MG63 (cell line): ENCODE data around the gene FBXL15. TPM values are rescaled to one million over a fixed set of nuclear protein-coding genes. Genes with fewer than 3 reads are reported as not detected.

Experiments used
- DNase-seq: peaks from one replicate; pipeline ENCODE4 v3.0.0-alpha.2; 2020
- H3K27me3 ChIP-seq: fragments of 250-450 bp; sonication (Bioruptor Pico); 2 replicates; pipeline ENCODE4 v1.5.1; 2020; ENCODE audit warnings: mild to moderate bottlenecking, moderate library complexity
- H3K36me3 ChIP-seq: fragments of 250-450 bp; sonication (Bioruptor Pico); 2 replicates; pipeline ENCODE4 v1.5.1; 2020; ENCODE audit warnings: mild to moderate bottlenecking, moderate library complexity
- H3K4me3 ChIP-seq: fragments of 250-450 bp; sonication (Bioruptor Pico); 2 replicates; pipeline ENCODE4 v1.5.1; 2020; ENCODE audit warnings: mild to moderate bottlenecking, moderate library complexity
- H3K9me3 ChIP-seq: fragments of 250-450 bp; sonication (Bioruptor Pico); 2 replicates; pipeline ENCODE4 v1.5.1; 2020; ENCODE audit warnings: mild to moderate bottlenecking, moderate library complexity
- total RNA-seq: library from RNA; depleted of rRNA; stranded (reverse); fragments of >200 nt; shearing (Covaris generic); gene quantifications from 2 replicates; pipeline ENCODE4 v1.2.3, GENCODE V29; 2014; ENCODE audit warnings: low replicate concordance

FBXL15 gene
- total RNA-seq, 1 experiment from 2014 or later = 10.7 TPM

DNA sequence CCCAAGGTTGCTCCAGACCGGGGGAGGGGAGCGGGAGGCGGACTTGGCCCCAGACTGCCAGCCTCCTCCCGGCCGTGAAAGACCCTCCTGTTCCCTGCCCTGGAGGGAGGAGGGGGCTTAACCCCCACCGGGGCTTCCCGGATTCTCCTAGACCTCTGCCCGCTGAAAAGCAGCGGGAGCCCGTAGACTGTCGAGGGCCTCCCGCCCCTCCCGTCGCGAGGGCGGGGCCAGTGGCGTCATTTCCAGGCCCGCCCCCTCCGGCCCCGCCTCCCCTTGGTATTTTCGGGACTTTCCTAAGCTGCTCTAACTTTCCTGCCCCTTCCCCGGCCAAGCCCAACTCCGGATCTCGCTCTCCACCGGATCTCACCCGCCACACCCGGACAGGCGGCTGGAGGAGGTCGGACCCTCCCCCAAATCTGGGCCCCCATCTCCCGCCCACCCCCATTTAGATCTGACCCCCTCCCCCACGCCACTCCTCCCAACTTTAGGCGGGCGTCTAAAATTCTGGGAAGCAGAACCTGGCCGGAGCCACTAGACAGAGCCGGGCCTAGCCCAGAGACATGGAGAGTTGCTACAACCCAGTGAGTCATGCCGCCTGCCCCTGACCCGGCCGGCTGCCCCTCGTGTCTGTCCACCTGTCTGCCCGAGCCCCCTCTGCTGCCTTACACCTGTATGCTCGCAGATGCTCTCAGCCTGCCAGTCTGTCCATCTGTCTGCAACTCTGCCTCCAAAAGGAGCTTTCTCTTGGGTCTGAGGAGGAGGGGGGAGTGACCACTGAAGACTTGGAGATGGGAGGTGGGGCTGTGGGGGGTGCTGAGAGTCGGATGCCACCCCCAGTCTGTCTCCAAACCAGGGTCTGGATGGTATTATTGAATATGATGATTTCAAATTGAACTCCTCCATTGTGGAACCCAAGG lies 25.0 kb upstream of the FBXL15 start, which contains the start of gene NFKB2:
Gene NFKB2 (plus strand): TSS at position 306 of the 917 bp plus-strand sequence. CDS start 255 bp downstream, at position 561.
- DNase-seq = peak; percentile 86
- Histone ChIP-seq H3K9me3 (no peaks in the 10 kb centered on the region), H3K4me3 (peak within 1 kb of the TSS; percentile 66), H3K27me3 (no peaks in the 10 kb centered on the region), H3K36me3 (peaks cover 25% of the 10 kb centered on the region)

DNA sequence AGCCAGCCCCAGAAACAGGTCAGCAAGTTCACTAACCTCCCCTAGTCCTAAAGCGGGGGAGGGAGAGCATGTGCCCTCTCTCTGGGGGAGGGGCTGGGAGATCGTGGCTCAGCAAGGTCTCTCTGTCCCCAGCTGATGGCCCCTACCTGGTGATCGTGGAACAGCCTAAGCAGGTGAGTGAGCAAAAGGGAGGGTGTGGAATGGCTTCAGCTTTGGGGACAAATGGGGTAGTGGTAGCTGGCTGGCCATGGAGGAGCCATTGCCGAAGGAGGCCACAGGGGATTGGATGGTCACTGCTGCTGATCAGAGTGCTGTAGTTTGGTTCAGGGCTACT lies 24.4 kb upstream of the FBXL15 start:
- H3K27me3 ChIP-seq = no peaks in the 10 kb centered on the region
- DNase-seq = no peak
- H3K9me3 ChIP-seq = no peaks in the 10 kb centered on the region
- H3K36me3 ChIP-seq = peaks cover 25% of the 10 kb centered on the region
- H3K4me3 ChIP-seq = peak overlapping the region; percentile 66

DNA sequence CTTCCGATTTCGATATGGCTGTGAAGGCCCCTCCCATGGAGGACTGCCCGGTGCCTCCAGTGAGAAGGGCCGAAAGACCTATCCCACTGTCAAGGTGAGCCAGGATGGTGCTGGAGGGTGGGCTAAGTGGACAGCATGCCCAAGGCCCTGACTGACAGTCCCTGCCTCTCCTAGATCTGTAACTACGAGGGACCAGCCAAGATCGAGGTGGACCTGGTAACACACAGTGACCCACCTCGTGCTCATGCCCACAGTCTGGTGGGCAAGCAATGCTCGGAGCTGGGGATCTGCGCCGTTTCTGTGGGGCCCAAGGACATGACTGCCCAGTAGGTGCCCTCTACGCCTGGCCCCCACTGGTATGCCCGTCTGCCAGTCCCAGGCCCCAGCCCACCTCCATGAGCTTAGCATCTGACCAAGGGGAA lies 23.9 kb upstream of the FBXL15 start:
- H3K36me3 ChIP-seq = peaks cover 25% of the 10 kb centered on the region
- H3K4me3 ChIP-seq = peak overlapping the region; percentile 66
- no peaks in the 10 kb centered on the region for H3K9me3 ChIP-seq
- no peak for DNase-seq
- no peaks in the 10 kb centered on the region for H3K27me3 ChIP-seq

DNA sequence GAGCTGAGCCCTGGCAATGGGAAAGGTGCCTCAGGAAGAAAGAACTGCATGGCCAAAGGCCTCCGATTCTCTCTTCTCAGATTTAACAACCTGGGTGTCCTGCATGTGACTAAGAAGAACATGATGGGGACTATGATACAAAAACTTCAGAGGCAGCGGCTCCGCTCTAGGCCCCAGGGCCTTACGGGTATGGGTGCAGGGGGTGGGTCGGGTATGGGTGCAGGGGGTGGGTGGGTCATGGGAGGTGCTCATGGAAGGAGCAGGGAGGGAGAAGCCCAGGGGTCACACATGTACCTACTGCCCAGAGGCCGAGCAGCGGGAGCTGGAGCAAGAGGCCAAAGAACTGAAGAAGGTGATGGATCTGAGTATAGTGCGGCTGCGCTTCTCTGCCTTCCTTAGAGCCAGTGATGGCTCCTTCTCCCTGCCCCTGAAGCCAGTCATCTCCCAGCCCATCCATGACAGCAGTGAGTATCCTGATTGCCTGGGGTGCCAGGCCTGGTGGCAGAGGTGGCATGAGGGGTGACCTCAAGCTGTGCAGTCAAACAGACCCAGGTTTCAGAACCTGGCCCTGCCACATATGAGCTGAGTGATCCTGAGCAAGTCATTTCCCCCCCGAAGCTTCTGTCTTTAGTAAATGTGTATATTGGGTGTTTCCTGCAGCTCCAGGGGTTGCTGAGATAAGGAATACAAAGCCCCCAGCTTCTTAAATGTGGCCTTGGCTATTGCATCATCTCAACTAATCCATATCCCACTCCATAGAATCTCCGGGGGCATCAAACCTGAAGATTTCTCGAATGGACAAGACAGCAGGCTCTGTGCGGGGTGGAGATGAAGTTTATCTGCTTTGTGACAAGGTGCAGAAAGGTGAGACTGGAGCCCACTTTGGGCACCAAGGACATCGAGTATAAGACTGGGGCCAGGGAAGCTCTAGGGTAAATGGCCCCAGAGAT lies 23.1 kb upstream of the FBXL15 start:
- Histone ChIP-seq H3K9me3 (no peaks in the 10 kb centered on the region), H3K27me3 (no peaks in the 10 kb centered on the region), H3K36me3 (peaks cover 25% of the 10 kb centered on the region), H3K4me3 (no peak overlapping the region)
- no peak for DNase-seq

DNA sequence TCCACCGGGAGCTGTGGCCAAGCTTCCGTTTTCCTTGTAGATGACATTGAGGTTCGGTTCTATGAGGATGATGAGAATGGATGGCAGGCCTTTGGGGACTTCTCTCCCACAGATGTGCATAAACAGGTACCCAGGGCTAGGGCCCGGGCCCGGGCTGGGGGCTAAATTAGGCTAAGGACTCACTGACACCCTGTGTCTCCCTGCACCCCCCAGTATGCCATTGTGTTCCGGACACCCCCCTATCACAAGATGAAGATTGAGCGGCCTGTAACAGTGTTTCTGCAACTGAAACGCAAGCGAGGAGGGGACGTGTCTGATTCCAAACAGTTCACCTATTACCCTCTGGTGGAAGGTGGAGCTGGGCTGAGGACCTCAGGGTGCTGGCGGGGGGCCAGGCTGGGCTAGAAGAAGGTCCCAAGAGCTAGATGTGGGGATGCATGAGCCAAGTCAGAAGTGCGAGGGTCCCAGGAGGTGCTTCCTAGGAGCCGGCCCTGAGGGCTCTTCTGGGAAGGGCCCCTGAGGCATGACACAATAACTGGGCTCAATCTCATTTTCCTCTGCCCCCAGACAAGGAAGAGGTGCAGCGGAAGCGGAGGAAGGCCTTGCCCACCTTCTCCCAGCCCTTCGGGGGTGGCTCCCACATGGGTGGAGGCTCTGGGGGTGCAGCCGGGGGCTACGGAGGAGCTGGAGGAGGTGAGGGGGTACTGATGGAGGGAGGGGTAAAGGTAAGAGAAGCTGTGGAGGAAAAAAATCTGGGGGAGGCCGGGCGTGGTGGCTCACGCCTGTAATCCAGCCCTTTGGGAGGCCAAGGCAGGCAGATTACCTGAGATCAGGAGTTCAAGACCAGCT lies 22.2 kb upstream of the FBXL15 start:
- Histone ChIP-seq H3K4me3 (no peak overlapping the region), H3K9me3 (no peaks in the 10 kb centered on the region), H3K27me3 (no peaks in the 10 kb centered on the region), H3K36me3 (peaks cover 25% of the 10 kb centered on the region)
- DNase-seq = no peak

DNA sequence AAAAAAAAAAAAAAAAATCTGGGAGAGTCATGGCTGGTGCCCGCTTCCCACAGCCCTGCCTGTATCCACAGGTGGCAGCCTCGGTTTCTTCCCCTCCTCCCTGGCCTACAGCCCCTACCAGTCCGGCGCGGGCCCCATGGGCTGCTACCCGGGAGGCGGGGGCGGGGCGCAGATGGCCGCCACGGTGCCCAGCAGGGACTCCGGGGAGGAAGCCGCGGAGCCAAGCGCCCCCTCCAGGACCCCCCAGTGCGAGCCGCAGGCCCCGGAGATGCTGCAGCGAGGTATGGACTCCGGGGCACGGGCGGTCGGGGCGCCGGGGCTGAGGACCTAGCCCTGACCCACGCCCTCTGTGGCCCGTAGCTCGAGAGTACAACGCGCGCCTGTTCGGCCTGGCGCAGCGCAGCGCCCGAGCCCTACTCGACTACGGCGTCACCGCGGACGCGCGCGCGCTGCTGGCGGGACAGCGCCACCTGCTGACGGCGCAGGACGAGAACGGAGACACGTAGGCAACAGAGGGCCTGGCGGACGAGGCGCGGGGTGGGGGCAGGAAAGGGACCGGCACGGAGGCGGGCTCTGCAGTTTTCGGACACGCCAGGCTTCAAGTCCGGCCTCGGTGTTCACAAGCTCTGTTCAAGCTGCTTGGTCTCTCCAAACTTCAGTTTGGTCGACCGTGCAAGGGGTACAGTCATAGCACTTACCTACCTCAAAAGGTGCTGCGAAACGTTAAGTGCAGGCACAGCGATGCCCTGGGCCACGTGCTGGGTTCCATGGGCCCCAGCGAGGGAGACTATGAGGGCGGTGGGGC lies 21.2 kb upstream of the FBXL15 start:
- DNase-seq = peak; percentile 88
- H3K9me3 ChIP-seq = no peaks in the 10 kb centered on the region
- peak overlapping the region; percentile 55 for H3K4me3 ChIP-seq
- peaks cover 25% of the 10 kb centered on the region for H3K36me3 ChIP-seq
- H3K27me3 ChIP-seq = no peaks in the 10 kb centered on the region

DNA sequence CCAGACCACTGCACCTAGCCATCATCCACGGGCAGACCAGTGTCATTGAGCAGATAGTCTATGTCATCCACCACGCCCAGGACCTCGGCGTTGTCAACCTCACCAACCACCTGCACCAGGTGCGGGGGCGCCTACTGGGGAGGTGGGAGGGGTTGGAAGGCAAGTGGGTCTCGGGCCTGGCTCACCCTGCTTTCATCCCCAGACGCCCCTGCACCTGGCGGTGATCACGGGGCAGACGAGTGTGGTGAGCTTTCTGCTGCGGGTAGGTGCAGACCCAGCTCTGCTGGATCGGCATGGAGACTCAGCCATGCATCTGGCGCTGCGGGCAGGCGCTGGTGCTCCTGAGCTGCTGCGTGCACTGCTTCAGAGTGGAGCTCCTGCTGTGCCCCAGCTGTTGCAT lies 20.6 kb upstream of the FBXL15 start:
- H3K27me3 ChIP-seq = no peaks in the 10 kb centered on the region
- peaks cover 25% of the 10 kb centered on the region for H3K36me3 ChIP-seq
- DNase-seq = no peak
- H3K9me3 ChIP-seq = no peaks in the 10 kb centered on the region
- H3K4me3 ChIP-seq = no peak overlapping the region

DNA sequence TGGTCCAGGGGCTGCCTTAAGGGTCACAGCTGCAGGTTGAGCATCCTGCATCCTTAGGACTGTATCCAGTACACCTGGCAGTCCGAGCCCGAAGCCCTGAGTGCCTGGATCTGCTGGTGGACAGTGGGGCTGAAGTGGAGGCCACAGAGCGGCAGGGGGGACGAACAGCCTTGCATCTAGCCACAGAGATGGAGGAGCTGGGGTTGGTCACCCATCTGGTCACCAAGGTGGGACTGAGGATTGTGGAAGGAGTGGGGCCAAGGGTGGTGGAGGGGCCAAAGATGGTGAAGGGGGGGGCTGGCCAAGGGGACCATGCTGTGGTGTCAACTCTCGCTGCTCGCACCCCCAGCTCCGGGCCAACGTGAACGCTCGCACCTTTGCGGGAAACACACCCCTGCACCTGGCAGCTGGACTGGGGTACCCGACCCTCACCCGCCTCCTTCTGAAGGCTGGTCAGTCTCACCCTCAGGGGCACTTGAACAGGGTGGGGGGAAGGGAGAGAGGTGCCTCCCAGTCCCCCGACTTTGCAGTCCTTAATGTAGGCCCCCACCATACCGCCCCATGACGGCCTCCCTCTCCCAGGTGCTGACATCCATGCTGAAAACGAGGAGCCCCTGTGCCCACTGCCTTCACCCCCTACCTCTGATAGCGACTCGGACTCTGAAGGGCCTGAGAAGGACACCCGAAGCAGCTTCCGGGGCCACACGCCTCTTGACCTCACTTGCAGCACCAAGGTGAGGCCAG lies 19.9 kb upstream of the FBXL15 start:
- DNase-seq = no peak
- Histone ChIP-seq H3K4me3 (no peak overlapping the region), H3K36me3 (peaks cover 25% of the 10 kb centered on the region), H3K9me3 (no peaks in the 10 kb centered on the region), H3K27me3 (no peaks in the 10 kb centered on the region)

DNA sequence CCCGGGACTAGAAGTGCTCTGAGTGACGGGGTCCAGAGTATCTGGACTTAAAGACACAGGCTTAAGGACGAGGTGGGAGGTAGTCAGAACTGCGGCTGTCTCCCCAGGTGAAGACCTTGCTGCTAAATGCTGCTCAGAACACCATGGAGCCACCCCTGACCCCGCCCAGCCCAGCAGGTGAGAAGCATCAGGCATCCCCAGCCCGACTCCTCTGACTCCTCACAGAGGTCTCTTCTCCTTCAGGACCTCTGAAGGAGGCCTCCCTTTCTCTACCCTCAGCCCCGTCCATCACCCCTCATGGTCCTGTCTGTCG lies 19.3 kb upstream of the FBXL15 start:
- Histone ChIP-seq H3K9me3 (no peaks in the 10 kb centered on the region), H3K36me3 (peaks cover 25% of the 10 kb centered on the region), H3K27me3 (no peaks in the 10 kb centered on the region), H3K4me3 (no peak overlapping the region)
- DNase-seq = no peak

DNA sequence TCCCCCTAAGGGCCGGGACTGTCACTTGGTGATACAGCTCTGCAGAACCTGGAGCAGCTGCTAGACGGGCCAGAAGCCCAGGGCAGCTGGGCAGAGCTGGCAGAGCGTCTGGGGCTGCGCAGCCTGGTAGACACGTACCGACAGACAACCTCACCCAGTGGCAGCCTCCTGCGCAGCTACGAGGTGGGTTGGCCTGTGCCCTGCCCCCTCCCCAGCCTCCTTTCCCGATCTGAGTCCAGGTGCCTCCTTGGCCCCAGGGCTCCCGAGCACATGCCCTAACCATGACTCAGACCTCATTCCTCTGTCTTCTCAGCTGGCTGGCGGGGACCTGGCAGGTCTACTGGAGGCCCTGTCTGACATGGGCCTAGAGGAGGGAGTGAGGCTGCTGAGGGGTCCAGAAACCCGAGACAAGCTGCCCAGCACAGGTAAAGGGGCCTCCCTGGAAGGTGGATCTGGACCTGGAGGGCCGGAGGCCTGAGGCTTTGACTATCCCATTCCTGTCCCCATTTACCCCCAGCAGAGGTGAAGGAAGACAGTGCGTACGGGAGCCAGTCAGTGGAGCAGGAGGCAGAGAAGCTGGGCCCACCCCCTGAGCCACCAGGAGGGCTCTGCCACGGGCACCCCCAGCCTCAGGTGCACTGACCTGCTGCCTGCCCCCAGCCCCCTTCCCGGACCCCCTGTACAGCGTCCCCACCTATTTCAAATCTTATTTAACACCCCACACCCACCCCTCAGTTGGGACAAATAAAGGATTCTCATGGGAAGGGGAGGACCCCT lies 18.7 kb upstream of the FBXL15 start:
- Histone ChIP-seq H3K9me3 (no peaks in the 10 kb centered on the region), H3K36me3 (peaks cover 23% of the 10 kb centered on the region), H3K4me3 (no peak overlapping the region), H3K27me3 (no peaks in the 10 kb centered on the region)
- peak; percentile 52 for DNase-seq

DNA sequence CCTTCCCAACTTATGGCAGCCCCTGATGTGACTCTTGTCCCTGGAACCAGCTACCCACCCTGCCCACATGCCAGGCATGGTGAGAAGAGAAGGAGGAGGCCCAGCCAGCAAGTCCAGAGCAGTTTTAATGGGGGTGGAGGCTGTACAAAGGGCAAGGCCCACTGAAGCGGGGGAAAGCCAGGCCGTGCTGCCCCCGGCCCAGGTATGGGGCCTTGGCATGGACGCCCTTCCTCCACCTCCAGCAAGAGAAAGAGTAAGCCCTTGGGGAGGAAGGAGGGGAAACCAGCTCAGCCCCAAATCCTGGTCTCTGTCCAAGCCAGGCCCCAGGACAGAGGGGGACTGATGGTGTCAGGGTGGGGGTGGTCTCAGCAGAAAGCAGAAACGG lies 18.1 kb upstream of the FBXL15 start:
- Histone ChIP-seq H3K9me3 (no peaks in the 10 kb centered on the region), H3K27me3 (no peaks in the 10 kb centered on the region), H3K36me3 (peaks cover 22% of the 10 kb centered on the region), H3K4me3 (no peak overlapping the region)
- DNase-seq = no peak

DNA sequence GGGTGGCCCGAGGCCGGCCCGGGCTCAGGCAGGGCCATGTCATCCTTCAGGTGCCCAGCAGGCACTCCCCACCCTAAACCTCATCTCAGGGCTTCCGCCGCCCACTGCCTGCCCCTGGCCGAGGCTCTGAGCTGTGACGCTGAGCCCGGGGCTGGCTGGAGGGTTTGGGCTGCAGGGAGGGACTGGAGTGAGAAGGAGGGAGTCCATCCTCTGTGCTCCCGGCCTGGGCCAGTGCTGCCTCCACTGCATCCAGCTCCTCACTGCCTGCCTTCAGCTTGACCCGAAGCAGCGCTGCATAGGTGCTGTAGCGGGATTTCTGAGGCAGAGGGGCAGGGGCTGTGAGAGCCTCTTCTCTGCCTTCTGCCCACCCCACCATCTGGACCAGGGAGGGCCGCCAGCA lies 17.5 kb upstream of the FBXL15 start:
- Histone ChIP-seq H3K4me3 (no peak overlapping the region), H3K27me3 (no peaks in the 10 kb centered on the region), H3K9me3 (no peaks in the 10 kb centered on the region), H3K36me3 (peaks cover 16% of the 10 kb centered on the region)
- no peak for DNase-seq

DNA sequence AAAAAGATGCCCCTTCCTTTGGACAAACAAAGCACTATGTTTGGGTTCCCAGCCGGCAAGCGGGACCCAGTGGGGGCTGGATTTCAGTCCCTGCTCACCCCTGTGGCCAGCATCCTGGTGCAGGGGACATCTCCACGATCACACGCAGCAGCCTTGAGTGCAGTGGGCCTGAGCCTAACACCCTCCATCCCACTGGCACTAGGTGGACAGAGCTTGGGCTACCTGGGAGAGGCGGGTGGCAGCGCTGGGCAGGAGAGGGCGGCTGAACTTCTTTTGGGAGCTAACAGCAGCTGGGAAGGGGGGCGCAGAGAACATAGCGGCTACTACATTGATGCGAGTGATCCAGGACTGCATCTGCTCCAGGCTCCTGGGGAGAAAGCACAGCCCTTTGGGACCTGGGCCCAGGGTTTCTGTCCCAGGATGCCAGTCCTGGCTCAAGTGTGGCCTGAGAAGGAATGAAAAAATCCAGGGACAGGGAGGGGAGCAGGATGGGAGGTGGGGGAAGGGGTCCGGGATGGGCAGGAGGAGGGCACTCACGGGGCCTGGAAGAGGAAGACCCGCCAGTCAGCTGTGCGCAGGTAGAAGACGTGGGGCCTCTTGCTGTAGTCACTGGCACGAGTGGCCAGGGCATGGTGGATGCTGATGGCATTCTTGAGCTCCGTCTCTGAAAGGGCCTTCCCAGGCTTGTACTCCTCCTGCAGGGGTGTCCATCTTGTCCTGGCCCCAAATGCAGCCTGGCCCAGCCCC lies 16.1 kb upstream of the FBXL15 start:
- H3K9me3 ChIP-seq = no peaks in the 10 kb centered on the region
- H3K27me3 ChIP-seq = peaks cover 8% of the 10 kb centered on the region
- DNase-seq = no peak
- H3K36me3 ChIP-seq = peaks cover 9% of the 10 kb centered on the region
- H3K4me3 ChIP-seq = no peak overlapping the region

DNA sequence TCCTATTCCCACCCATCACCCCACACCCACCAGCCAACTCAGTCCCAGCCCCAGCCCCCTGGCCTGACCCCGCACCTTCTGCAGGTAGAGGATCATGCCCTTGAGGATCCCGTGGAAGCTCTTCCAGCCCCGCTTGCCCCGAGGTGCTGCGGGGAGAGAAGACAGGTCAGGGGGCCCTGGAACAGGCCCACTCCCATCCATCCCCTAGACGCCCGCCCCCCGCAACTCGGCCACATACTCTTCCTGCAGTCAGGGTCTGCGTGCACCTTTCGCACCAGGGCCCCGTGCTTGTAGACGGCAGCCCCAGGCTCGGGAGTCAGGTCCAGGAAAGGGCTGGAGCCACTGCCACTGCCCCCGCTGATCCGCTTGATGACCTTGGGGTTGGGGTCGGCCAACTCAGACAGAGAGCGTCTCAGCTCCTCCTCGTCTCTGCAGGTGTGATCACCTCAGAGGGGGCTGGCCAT lies 15.5 kb upstream of the FBXL15 start:
- Histone ChIP-seq H3K36me3 (peaks cover 4% of the 10 kb centered on the region), H3K4me3 (no peak overlapping the region), H3K27me3 (peaks cover 12% of the 10 kb centered on the region), H3K9me3 (no peaks in the 10 kb centered on the region)
- DNase-seq = no peak
